GM21723 (cell line): ENCODE data around the gene PTPRN2.
"Not testable (repeated sequence)": the region's sequence is repeated elsewhere in the genome, so short reads cannot be mapped to it uniquely, and the experiment has no call there.

Experiments used
- ATAC-seq: cut with Tn5 transposase; IDR thresholded peaks from one replicate; pipeline ENCODE4 v1.9.1; 2021; ENCODE audit warnings: mild to moderate bottlenecking, moderate library complexity; ENCODE audit not compliant: unreplicated experiment

Gene PTPRN2

GRCh38 chr7:157675427-157675927, 912.1 kb downstream of the PTPRN2 start:
- ATAC-seq = no peak

- no peak for ATAC-seq
Measured at GRCh38 chr7:157674715-157675426, 912.8 kb downstream of the PTPRN2 start.

- ATAC-seq = no peak
Measured at GRCh38 chr7:157674027-157674714, 913.5 kb downstream of the PTPRN2 start.

GRCh38 chr7:157673573-157673972, 914.0 kb downstream of the PTPRN2 start:
- no peak for ATAC-seq

GRCh38 chr7:157671358-157672255, 916.0 kb downstream of the PTPRN2 start:
- no peak for ATAC-seq

GRCh38 chr7:157670490-157671357, 916.9 kb downstream of the PTPRN2 start:
- no peak for ATAC-seq

- ATAC-seq = no peak
Measured at GRCh38 chr7:157669768-157670351, 917.8 kb downstream of the PTPRN2 start.

GRCh38 chr7:157668884-157669767, 918.5 kb downstream of the PTPRN2 start:
- ATAC-seq = no peak

GRCh38 chr7:157668221-157668883, 919.3 kb downstream of the PTPRN2 start:
- no peak for ATAC-seq

GRCh38 chr7:157667731-157668130, 919.9 kb downstream of the PTPRN2 start:
- ATAC-seq = no peak

GRCh38 chr7:157667261-157667660, 920.4 kb downstream of the PTPRN2 start:
- ATAC-seq = no peak

- no peak for ATAC-seq
Measured at GRCh38 chr7:157666530-157667040, 921.0 kb downstream of the PTPRN2 start.

GRCh38 chr7:157665634-157665988, 922.0 kb downstream of the PTPRN2 start:
- ATAC-seq = not testable (repeated sequence)

- ATAC-seq = no peak
Measured at GRCh38 chr7:157664871-157665633, 922.6 kb downstream of the PTPRN2 start.

GRCh38 chr7:157664034-157664433, 923.6 kb downstream of the PTPRN2 start:
- ATAC-seq = no peak

- no peak for ATAC-seq
Measured at GRCh38 chr7:157662981-157663716, 924.5 kb downstream of the PTPRN2 start.
